WTC11 (cell line): Measurements from ENCODE around the gene SDC1. TPM values are rescaled to one million over a fixed set of nuclear protein-coding genes. Genes with fewer than 3 reads are reported as not detected.

Source experiments
- ATAC-seq: fragments of 200-7000 bp; cut with Tn5 transposase; 2 replicates; pipeline ENCODE4 v1.10.0; 2021; ENCODE audit warnings: mild to moderate bottlenecking, moderate library complexity
- CTCF ChIA-PET: fragments of 300-600 bp; sonication (Branson Sonifier 250); formaldehyde crosslinking; loops from one replicate; lab custom pipeline; 2021; ENCODE audit warnings: antibody characterized with exemption; lab: Charles Lee
- POLR2A ChIA-PET: fragments of 350-600 bp; sonication (Branson Sonifier 250); formaldehyde crosslinking; loops from one replicate; lab custom pipeline; 2021; ENCODE audit warnings: antibody characterized with exemption; lab: Charles Lee
- DNase-seq: peaks from one replicate; pipeline ENCODE4 v3.0.0; 2021; ENCODE audit warnings: low spot score
- H3K27ac Mint-ChIP-seq: 2 replicates; pipeline ENCODE4 v1.8.0; 2021; ENCODE audit warnings: mixed read lengths
- H3K27me3 Mint-ChIP-seq: 2 replicates; pipeline ENCODE4 v1.8.0; 2021; ENCODE audit warnings: low read depth, mild to moderate bottlenecking, moderate library complexity, mixed read lengths
- H3K36me3 Mint-ChIP-seq: 2 replicates; pipeline ENCODE4 v1.8.0; 2021; ENCODE audit warnings: mixed read lengths
- H3K4me1 Mint-ChIP-seq: 2 replicates; pipeline ENCODE4 v1.8.0; 2022; ENCODE audit warnings: mixed read lengths
- H3K4me3 Mint-ChIP-seq: 2 replicates; pipeline ENCODE4 v1.8.0; 2021; ENCODE audit warnings: mild to moderate bottlenecking, moderate library complexity, mixed read lengths
- H3K9me3 Mint-ChIP-seq: 2 replicates; pipeline ENCODE4 v1.8.0; 2021; ENCODE audit warnings: mixed read lengths
- CDX4 ChIP-seq: fragments of 250-450 bp; sonication (Bioruptor Pico); IDR thresholded peaks from 2 replicates; pipeline ENCODE4 v1.9.0; 2021; ENCODE audit warnings: moderate library complexity, mild to moderate bottlenecking, inconsistent platforms, borderline replicate concordance
- E2F1 ChIP-seq: sonication (generic); formaldehyde crosslinking; IDR thresholded peaks from 2 replicates; pipeline ENCODE4 v1.8.0; 2022; ENCODE audit warnings: mild to moderate bottlenecking, missing genetic modification reagents
- E2F5 ChIP-seq: sonication (generic); formaldehyde crosslinking; IDR thresholded peaks from 2 replicates; pipeline ENCODE4 v1.8.1; 2022; ENCODE audit warnings: mild to moderate bottlenecking, moderate library complexity, missing genetic modification reagents
- FOXK1 ChIP-seq: sonication (generic); formaldehyde crosslinking; IDR thresholded peaks from 2 replicates; pipeline ENCODE4 v1.8.0; 2022; ENCODE audit warnings: mild to moderate bottlenecking, moderate library complexity, missing genetic modification reagents
- FOXP4 ChIP-seq: sonication (generic); formaldehyde crosslinking; IDR thresholded peaks from 2 replicates; pipeline ENCODE4 v1.8.0; 2022; ENCODE audit warnings: mild to moderate bottlenecking, missing genetic modification reagents
- HMGA2 ChIP-seq: fragments of 250-450 bp; sonication (Bioruptor Pico); IDR thresholded peaks from 2 replicates; pipeline ENCODE4 v1.4.0; 2021; ENCODE audit warnings: mild to moderate bottlenecking, moderate library complexity
- HMGXB4 ChIP-seq: sonication (generic); formaldehyde crosslinking; IDR thresholded peaks from 2 replicates; pipeline ENCODE4 v1.8.1; 2023; ENCODE audit warnings: mild to moderate bottlenecking, moderate library complexity, missing genetic modification reagents
- MAX ChIP-seq: sonication (generic); formaldehyde crosslinking; IDR thresholded peaks from 2 replicates; pipeline ENCODE4 v1.8.0; 2022; ENCODE audit warnings: mild to moderate bottlenecking, missing genetic modification reagents
- MYBL2 ChIP-seq: sonication (generic); formaldehyde crosslinking; IDR thresholded peaks from 2 replicates; pipeline ENCODE4 v1.8.1; 2023; ENCODE audit warnings: mild to moderate bottlenecking, moderate library complexity, missing genetic modification reagents
- NFE2L1 ChIP-seq: sonication (generic); formaldehyde crosslinking; IDR thresholded peaks from 2 replicates; pipeline ENCODE4 v1.8.1; 2023; ENCODE audit warnings: missing genetic modification reagents
- NR3C1 ChIP-seq: sonication (generic); formaldehyde crosslinking; conservative IDR thresholded peaks from 2 replicates; pipeline ENCODE4 v1.8.1; 2023; ENCODE audit warnings: low read depth, mild to moderate bottlenecking, missing genetic modification reagents
- OVOL2 ChIP-seq: fragments of 250-450 bp; sonication (Bioruptor Pico); IDR thresholded peaks from 2 replicates; pipeline ENCODE4 v1.9.0; 2021; ENCODE audit warnings: mild to moderate bottlenecking, borderline replicate concordance
- PREB ChIP-seq: sonication (generic); formaldehyde crosslinking; IDR thresholded peaks from 2 replicates; pipeline ENCODE4 v1.8.1; 2022; ENCODE audit warnings: mild to moderate bottlenecking, missing genetic modification reagents, moderate library complexity, borderline replicate concordance
- RORB ChIP-seq: fragments of 250-450 bp; sonication (Bioruptor Pico); IDR thresholded peaks from 2 replicates; pipeline ENCODE4 v1.9.0; 2021; ENCODE audit warnings: mild to moderate bottlenecking
- TCF7 ChIP-seq: sonication (generic); formaldehyde crosslinking; IDR thresholded peaks from 2 replicates; pipeline ENCODE4 v1.8.0; 2022; ENCODE audit warnings: mild to moderate bottlenecking, low read depth, missing genetic modification reagents, moderate library complexity
- TEAD4 ChIP-seq: sonication (generic); formaldehyde crosslinking; IDR thresholded peaks from 2 replicates; pipeline ENCODE4 v1.8.0; 2022; ENCODE audit warnings: mild to moderate bottlenecking, missing genetic modification reagents
- ZNF219 ChIP-seq: sonication (generic); formaldehyde crosslinking; IDR thresholded peaks from 2 replicates; pipeline ENCODE4 v1.8.0; 2023; ENCODE audit warnings: missing genetic modification reagents, mild to moderate bottlenecking, borderline replicate concordance
- ZNF532 ChIP-seq: fragments of 250-450 bp; sonication (Bioruptor Pico); IDR thresholded peaks from 2 replicates; pipeline ENCODE4 v1.9.0; 2021; ENCODE audit warnings: mild to moderate bottlenecking, borderline replicate concordance
- total RNA-seq: library from RNA; stranded (reverse); gene quantifications from 3 replicates; pipeline ENCODE4 v1.2.3, GENCODE V29; 2021

The SDC1 gene
- total RNA-seq, 1 experiment from 2014 or later: 52.6 TPM

- peak overlapping the region; percentile 70 for H3K4me3 Mint-ChIP-seq
- POLR2A ChIA-PET: interaction anchor here (1.1 to 1.8 kb wide), 2 partner anchors 10 to 225 kb away, joined by 3 to 5 read pairs; partner anchors contain the start of gene RHOB
- H3K27ac Mint-ChIP-seq: 0 out of 2 replicates have a peak overlapping the region, but pooled peaks have one; percentile 54
- ATAC-seq: no peak
- no peaks in the 10 kb centered on the region for H3K9me3 Mint-ChIP-seq
- no peak for DNase-seq
- CTCF ChIA-PET: interaction anchor here (0.9 to 5.6 kb wide), 10 partner anchors 10 to 266 kb away, joined by 3 to 59 read pairs (median 5); no protein-coding TSS in a partner anchor
- peaks cover 12% of the 10 kb centered on the region for H3K27me3 Mint-ChIP-seq
- no peak for TF ChIP-seq NFE2L1 (CRISPR knock-in tag)
- no peak for TF ChIP-seq E2F5 (CRISPR knock-in tag)
- no peak for TF ChIP-seq ZNF219 (CRISPR knock-in tag)
- peaks cover 3% of the 10 kb centered on the region; the same call in 1 of the 2 replicates for H3K36me3 Mint-ChIP-seq
- peaks cover 38% of the 10 kb centered on the region for H3K4me1 Mint-ChIP-seq
Observed at GRCh38 chr2:20222014-20222768, 2.7 kb downstream of the SDC1 start.

GRCh38 chr2:20221555-20221973, 3.4 kb downstream of the SDC1 start:
- ATAC-seq (no peak), DNase-seq (no peak)
- Mint-ChIP-seq H3K4me3 (peak overlapping the region; percentile 43), H3K9me3 (no peaks in the 10 kb centered on the region), H3K36me3 (peaks cover 3% of the 10 kb centered on the region; the same call in 1 of the 2 replicates), H3K4me1 (peaks cover 38% of the 10 kb centered on the region), H3K27ac (0 out of 2 replicates have a peak overlapping the region, but pooled peaks have one; percentile 54), H3K27me3 (peaks cover 10% of the 10 kb centered on the region)
- ChIA-PET POLR2A (interaction anchor here (0.6 kb wide), 1 partner anchor 142 kb away, joined by 3 read pairs; no protein-coding TSS in a partner anchor), CTCF (interaction anchor here (1.3 to 5.6 kb wide), 5 partner anchors 21 to 266 kb away, joined by 3 to 59 read pairs (median 5); no protein-coding TSS in a partner anchor)
- TF ChIP-seq FOXK1 (CRISPR knock-in tag) (no peak), RORB (no peak), FOXP4 (CRISPR knock-in tag) (no peak), TCF7 (CRISPR knock-in tag) (no peak), ZNF532 (no peak), MYBL2 (no peak), HMGXB4 (no peak), CDX4 (CRISPR knock-in tag) (no peak), NR3C1 (CRISPR knock-in tag) (no peak), HMGA2 (CRISPR knock-in tag) (no peak), TEAD4 (CRISPR knock-in tag) (no peak), E2F5 (CRISPR knock-in tag) (no peak), ZNF219 (CRISPR knock-in tag) (no peak), OVOL2 (CRISPR knock-in tag) (no peak), PREB (no peak), E2F1 (CRISPR knock-in tag) (no peak), MAX (CRISPR knock-in tag) (no peak)
